Testis (tissue), 3 donors: Measurements from ENCODE around the gene MYOM3. TPM values are rescaled to one million over a fixed set of nuclear protein-coding genes. Genes with fewer than 3 reads are reported as not detected.

Experiments used
- DNase-seq: peaks from one replicate; pipeline ENCODE4 v3.0.0-alpha.2; 2019
- H3K27ac ChIP-seq, 2 donors: fragments of 200-600 bp; sonication (generic); one replicate each; pipeline ENCODE4 v1.5.1; 2019
- H3K27me3 ChIP-seq: fragments of 200-600 bp; sonication (generic); one replicate; pipeline ENCODE4 v1.5.1; 2019
- H3K36me3 ChIP-seq: fragments of 200-600 bp; sonication (generic); one replicate; pipeline ENCODE4 v1.5.1; 2017; ENCODE audit warnings: low read depth; ENCODE audit errors: missing control alignments
- H3K4me1 ChIP-seq: fragments of 200-600 bp; sonication (generic); one replicate; pipeline ENCODE4 v1.5.1; 2019
- H3K4me3 ChIP-seq, 2 donors: fragments of 200-600 bp; sonication (generic); one replicate each; pipeline ENCODE4 v1.5.1; 2017 to 2019
- H3K9me3 ChIP-seq: fragments of 200-600 bp; sonication (generic); one replicate; pipeline ENCODE4 v1.5.1; 2017
- CTCF ChIP-seq, 3 experiments: fragments of 450-650 bp in 2 of 3; fragments of 200-600 bp in 1 of 3; sonication (generic) in 1 of 3; IDR thresholded peaks; one replicate each; pipeline ENCODE4 v1.5.1; 2016 to 2019; ENCODE audit warnings: antibody characterized with exemption in 3 of 3, mild to moderate bottlenecking in 2 of 3, moderate library complexity in 1 of 3
- POLR2A ChIP-seq: fragments of 450-650 bp; IDR thresholded peaks from one replicate; pipeline ENCODE4 v1.6.1; 2017; ENCODE audit warnings: antibody characterized with exemption, mild to moderate bottlenecking, moderate library complexity
- WGBS, 2 donors: methylation state at CpG; one replicate each; pipeline ENCODE4 v1.1.5; 2018; 5-methylcytosine and 5-hydroxymethylcytosine counted together
- intact Hi-C: fragments of 100-400 bp; cut with DNase I; formaldehyde crosslinking; loops from one replicate; pipeline ENCODE4 v1.15.1; 2023; ENCODE audit warnings: low total_unique reads
- polyA plus RNA-seq: library from polyadenylated mRNA; stranded (reverse); fragments of 350-450 nt; fragmentation: Illumina TruSeq; extraction: RNeasy Lipid Tissue Mini Kit (QIAGEN cat#74804); gene quantifications from one replicate; pipeline ENCODE4 v1.2.3, GENCODE V29; 2014; ENCODE audit warnings: low read depth, low replicate concordance; ENCODE audit not compliant: insufficient read depth
- total RNA-seq, 2 donors: library from RNA; depleted of rRNA; stranded (reverse); fragments of >200 nt; gene quantifications; one replicate each; pipeline ENCODE4 v1.2.3, GENCODE V29; 2016

Gene MYOM3
- total and polyA plus RNA-seq, 3 donors from 2014 or later, result 22.4 to 39.5 (median 26.8) TPM

DNA sequence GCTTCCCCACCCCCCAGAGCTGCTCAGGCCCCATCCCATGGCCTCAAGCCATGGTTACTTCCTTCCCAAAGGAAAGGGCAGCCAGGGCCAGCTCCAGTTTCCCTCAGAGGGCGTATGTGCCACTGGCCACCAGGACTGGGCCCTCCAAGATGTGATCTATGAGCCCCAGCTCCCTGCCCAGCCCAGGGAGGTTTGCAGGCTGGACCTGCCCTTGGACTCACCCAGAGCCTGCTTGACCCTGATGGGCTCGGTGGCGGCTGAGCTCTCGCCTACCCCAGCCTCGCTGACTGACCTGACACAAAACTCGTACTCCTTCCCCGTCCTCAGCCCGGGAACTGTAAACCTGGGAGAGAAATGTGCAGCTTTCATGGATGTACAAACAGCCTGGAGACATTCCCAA, 29.6 kb downstream of the MYOM3 start:
- Histone ChIP-seq H3K27ac (no peak overlapping the region), H3K36me3 (no peaks in the 10 kb centered on the region), H3K4me3 (no peak overlapping the region), H3K9me3 (no peaks in the 10 kb centered on the region), H3K4me1 (peaks cover 6% of the 10 kb centered on the region), H3K27me3 (no peaks in the 10 kb centered on the region)
- no peak for TF ChIP-seq CTCF (IDR thresholded peaks at IDR 0.05)
- no peak for TF ChIP-seq POLR2A
- DNase-seq, result no peak
- WGBS, 2 donors, result 81 to 89% methylated on average over 8 of the region's 8 CpGs
- intact Hi-C loops, result no loop called here

DNA sequence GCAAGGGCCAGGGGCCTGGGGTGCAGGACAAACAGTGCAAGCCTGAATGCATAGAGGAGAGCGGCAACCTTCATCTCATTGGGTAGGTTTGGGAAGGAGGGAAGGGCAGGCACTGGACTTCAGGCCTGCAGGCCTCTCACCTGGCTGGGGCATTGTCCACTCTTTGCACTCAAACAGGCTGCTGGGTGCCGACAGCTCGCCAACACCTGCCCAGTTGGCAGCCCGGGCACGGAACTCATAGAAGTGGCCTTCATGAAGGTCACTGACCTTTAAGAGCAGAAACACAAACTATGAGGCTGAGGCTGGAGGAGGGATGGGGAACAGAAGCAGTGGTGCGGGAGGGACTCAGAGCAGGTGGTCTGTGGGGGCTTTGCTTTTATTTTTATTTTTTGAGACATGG, 30.7 kb downstream of the MYOM3 start:
- Histone ChIP-seq H3K36me3 (no peaks in the 10 kb centered on the region), H3K27me3 (no peaks in the 10 kb centered on the region), H3K9me3 (no peaks in the 10 kb centered on the region), H3K4me3 (no peak overlapping the region), H3K27ac (no peak overlapping the region), H3K4me1 (peaks cover 6% of the 10 kb centered on the region)
- intact Hi-C loops, result no loop called here
- WGBS, 2 donors, result 81 to 86% methylated on average over 5 to 6 of the region's 6 CpGs
- no peak for DNase-seq
- TF ChIP-seq POLR2A (no peak), CTCF (IDR thresholded peaks at IDR 0.05) (no peak)

GRCh38 chr1:24080131-24080530, 31.8 kb downstream of the MYOM3 start:
- H3K36me3 ChIP-seq, result no peaks in the 10 kb centered on the region
- H3K9me3 ChIP-seq, result no peaks in the 10 kb centered on the region
- intact Hi-C loops, result no loop called here
- TF ChIP-seq POLR2A, result no peak
- TF ChIP-seq CTCF (IDR thresholded peaks at IDR 0.05), result no peak
- H3K27me3 ChIP-seq, result no peaks in the 10 kb centered on the region
- H3K4me3 ChIP-seq, result no peak overlapping the region
- 70 to 78% methylated on average over 8 to 10 of the region's 10 CpGs for WGBS, 2 donors
- no peak overlapping the region for H3K27ac ChIP-seq
- no peak for DNase-seq
- H3K4me1 ChIP-seq, result peaks cover 6% of the 10 kb centered on the region

DNA sequence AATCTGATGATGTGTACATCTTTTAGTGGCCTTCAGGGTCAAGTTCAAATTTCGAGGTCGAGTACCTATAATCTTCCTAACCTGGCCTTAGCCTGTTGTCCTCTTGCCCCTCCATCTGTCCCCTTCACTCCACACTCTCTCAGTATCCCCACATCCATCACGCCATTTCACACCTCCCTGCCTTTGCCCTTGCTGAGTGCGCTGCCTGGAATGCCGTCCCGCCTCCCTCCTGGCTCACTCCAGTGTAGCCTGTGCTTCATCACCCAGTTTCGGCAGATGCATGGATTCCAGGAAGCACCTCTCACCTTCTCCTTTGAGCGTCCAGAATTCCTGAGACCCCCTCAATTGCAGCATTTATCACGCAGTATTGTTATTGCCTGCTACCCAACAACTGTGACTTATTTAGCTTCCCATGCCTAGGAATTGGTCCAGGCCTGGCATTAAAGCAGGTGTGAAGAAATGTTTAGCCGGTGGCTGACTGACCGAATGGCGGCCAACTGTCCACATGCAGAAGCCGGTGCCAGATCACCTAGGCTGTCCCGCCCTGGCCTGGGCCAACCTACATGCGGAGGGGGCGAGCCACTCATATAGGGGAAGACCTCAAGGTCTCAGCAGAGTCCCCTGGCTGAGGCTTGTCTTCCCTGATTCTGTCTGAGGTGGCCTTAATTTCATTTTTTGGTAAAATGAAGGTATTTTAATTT, 34.5 kb downstream of the MYOM3 start:
- Histone ChIP-seq H3K4me1 (no peaks in the 10 kb centered on the region), H3K9me3 (no peaks in the 10 kb centered on the region), H3K27me3 (no peaks in the 10 kb centered on the region), H3K27ac (no peak overlapping the region), H3K4me3 (no peak overlapping the region), H3K36me3 (no peaks in the 10 kb centered on the region)
- no peak for TF ChIP-seq POLR2A
- TF ChIP-seq CTCF (IDR thresholded peaks at IDR 0.05), result no peak
- intact Hi-C loops, result no loop called here
- DNase-seq, result no peak
- WGBS, 2 donors, result 90 to 92% methylated on average over 16 of the region's 16 CpGs

DNA sequence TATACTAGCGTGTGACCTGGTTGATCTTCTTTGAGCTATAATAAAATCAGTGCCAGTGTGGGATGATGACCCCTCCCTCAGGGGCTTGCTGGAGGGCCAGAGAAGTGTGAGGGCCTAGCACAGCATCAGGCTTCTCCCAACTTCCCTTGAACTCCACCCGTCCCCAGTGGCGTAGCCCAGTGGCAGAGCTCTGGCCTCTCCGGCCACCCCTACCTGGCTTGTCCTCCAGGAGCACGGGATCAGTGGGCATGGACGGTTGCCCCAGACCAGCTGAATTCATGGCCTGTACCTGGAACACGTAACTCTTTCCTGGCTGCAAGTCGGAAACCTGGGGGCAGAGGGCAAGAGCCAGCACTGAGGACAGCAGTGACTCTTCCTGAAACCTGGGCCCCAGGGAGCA, 36.0 kb downstream of the MYOM3 start:
- no peak overlapping the region for H3K27ac ChIP-seq
- no peak for TF ChIP-seq POLR2A
- TF ChIP-seq CTCF (IDR thresholded peaks at IDR 0.05), result no peak
- intact Hi-C loops, result no loop called here
- 90 to 95% methylated on average over 3 to 8 of the region's 8 CpGs for WGBS, 2 donors
- H3K4me3 ChIP-seq, result no peak overlapping the region
- no peaks in the 10 kb centered on the region for H3K4me1 ChIP-seq
- no peaks in the 10 kb centered on the region for H3K36me3 ChIP-seq
- H3K27me3 ChIP-seq, result no peaks in the 10 kb centered on the region
- no peaks in the 10 kb centered on the region for H3K9me3 ChIP-seq
- no peak for DNase-seq
